K562 (cell line): ENCODE measurements around the gene NISCH.

Experiments used
- CREB1 ChIP-seq, 2 experiments: sonication (generic) in 1 of 2; formaldehyde crosslinking in 1 of 2; IDR thresholded peaks; 2 replicates each; pipeline versions ENCODE4 v1.6.1 to v1.8.0; 2012 to 2022; ENCODE audit warnings: inconsistent platforms in 1 of 2, mild to moderate bottlenecking in 1 of 2, missing genetic modification reagents in 1 of 2, moderate library complexity in 1 of 2
- FOXP1 ChIP-seq: sonication (generic); formaldehyde crosslinking; IDR thresholded peaks from 2 replicates; pipeline ENCODE4 v1.8.0; 2022; ENCODE audit warnings: mild to moderate bottlenecking, missing genetic modification reagents
- POLR2AphosphoS5 ChIP-seq: IDR thresholded peaks from 2 replicates; pipeline ENCODE4 v1.6.1; 2011; ENCODE audit warnings: mild to moderate bottlenecking, low read depth, low read length, moderate library complexity; ENCODE audit not compliant: control insufficient read depth, insufficient read depth
- SIX5 ChIP-seq, 2 experiments: IDR thresholded peaks; 2 replicates each; pipeline ENCODE4 v1.6.1; 2011; ENCODE audit warnings: low read length in 2 of 2, borderline replicate concordance in 1 of 2, low read depth in 1 of 2, mild to moderate bottlenecking in 1 of 2, moderate library complexity in 1 of 2; ENCODE audit not compliant: insufficient read depth in 1 of 2
- SMC3 ChIP-seq: conservative IDR thresholded peaks from 2 replicates; pipeline ENCODE4 v1.6.1; 2011; ENCODE audit warnings: low read depth, low read length, improper control_type of control experiment; ENCODE audit not compliant: insufficient read depth
- TCF7 ChIP-seq: sonication (generic); IDR thresholded peaks from 2 replicates; pipeline ENCODE4 v1.6.1; 2016; ENCODE audit warnings: antibody characterized with exemption, borderline replicate concordance
- TCF7L2 ChIP-seq: fragments of 150-350 bp; IDR thresholded peaks from 2 replicates; pipeline ENCODE4 v1.6.1; 2016; ENCODE audit warnings: low read depth, mild to moderate bottlenecking, low read length, moderate library complexity
- TF ChIP-seq, protein P1 (sequence below), 3 experiments: IDR thresholded peaks in 2 of 3; conservative IDR thresholded peaks in 1 of 3; 2 replicates each; pipeline ENCODE4 v1.5.1; 2011 to 2012; ENCODE audit warnings: low read length in 3 of 3, mild to moderate bottlenecking in 3 of 3, control low read depth in 2 of 3, improper control_type of control experiment in 1 of 3, inconsistent platforms in 1 of 3, low read depth in 1 of 3, mixed read lengths in 1 of 3, moderate library complexity in 1 of 3; ENCODE audit not compliant: insufficient read depth in 2 of 3

DNA sequence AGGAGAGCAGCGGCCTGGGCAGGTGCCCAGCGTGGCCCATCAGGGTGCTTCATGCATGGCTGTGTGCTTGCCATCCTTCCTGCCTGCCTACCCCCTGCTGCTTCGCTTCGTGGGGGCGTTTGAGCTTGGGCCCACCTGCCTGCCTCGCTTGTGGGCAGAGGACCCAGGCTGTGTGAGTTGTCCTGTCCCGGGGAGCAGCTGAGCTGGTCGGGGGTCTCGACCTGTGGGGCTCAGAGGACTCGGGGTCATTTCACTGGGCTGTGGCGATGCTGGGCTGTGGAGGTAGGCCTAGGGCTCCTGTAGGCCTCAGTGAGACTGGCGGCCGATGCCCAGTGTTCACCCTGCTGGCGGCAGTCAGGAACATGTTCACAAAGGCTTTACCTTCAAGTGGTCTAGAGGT, 27.7 kb downstream of the NISCH start:
- no peak for TF ChIP-seq SIX5 (IDR thresholded peaks at IDR 0.05; ENCODE audit: borderline replicate concordance in 1 of 2, insufficient read depth in 1 of 2, low read depth in 1 of 2, low read length in 2 of 2)
- no peak for TF ChIP-seq SMC3
- no peak for TF ChIP-seq POLR2AphosphoS5
- TF ChIP-seq, protein P1, sequence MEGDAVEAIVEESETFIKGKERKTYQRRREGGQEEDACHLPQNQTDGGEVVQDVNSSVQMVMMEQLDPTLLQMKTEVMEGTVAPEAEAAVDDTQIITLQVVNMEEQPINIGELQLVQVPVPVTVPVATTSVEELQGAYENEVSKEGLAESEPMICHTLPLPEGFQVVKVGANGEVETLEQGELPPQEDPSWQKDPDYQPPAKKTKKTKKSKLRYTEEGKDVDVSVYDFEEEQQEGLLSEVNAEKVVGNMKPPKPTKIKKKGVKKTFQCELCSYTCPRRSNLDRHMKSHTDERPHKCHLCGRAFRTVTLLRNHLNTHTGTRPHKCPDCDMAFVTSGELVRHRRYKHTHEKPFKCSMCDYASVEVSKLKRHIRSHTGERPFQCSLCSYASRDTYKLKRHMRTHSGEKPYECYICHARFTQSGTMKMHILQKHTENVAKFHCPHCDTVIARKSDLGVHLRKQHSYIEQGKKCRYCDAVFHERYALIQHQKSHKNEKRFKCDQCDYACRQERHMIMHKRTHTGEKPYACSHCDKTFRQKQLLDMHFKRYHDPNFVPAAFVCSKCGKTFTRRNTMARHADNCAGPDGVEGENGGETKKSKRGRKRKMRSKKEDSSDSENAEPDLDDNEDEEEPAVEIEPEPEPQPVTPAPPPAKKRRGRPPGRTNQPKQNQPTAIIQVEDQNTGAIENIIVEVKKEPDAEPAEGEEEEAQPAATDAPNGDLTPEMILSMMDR (IDR thresholded peaks at IDR 0.05 in 2 of 3, conservative IDR thresholded peaks at IDR 0.05 in 1 of 3; ENCODE audit: insufficient read depth in 2 of 3, low read depth in 1 of 3, low read length in 3 of 3), result no peak
- no peak for TF ChIP-seq TCF7L2
- TF ChIP-seq FOXP1 (CRISPR knock-in tag), result no peak
- no peak for TF ChIP-seq CREB1 (IDR thresholded peaks at IDR 0.05)
- TF ChIP-seq CREB1 (CRISPR knock-in tag; IDR thresholded peaks at IDR 0.05), result no peak
- no peak for TF ChIP-seq TCF7
